Muscle layer of colon (tissue), 2 donors: ENCODE measurements around the gene FNBP1.
"Not testable (repeated sequence)": the region's sequence is repeated elsewhere in the genome, so short reads cannot be mapped to it uniquely, and the experiment has no call there.

Source experiments
- H3K27ac ChIP-seq: one replicate; pipeline ENCODE4 v1.7.0; 2013; ENCODE audit warnings: low read depth, mild to moderate bottlenecking, low read length, moderate library complexity
- H3K27me3 ChIP-seq, 2 donors: one replicate each; pipeline ENCODE4 v1.7.0; 2013; ENCODE audit warnings: low read length in 2 of 2, mild to moderate bottlenecking in 2 of 2; ENCODE audit not compliant: insufficient read depth in 2 of 2, control insufficient read depth in 1 of 2
- H3K36me3 ChIP-seq: one replicate; pipeline ENCODE4 v1.7.0; 2013; ENCODE audit warnings: mild to moderate bottlenecking, low read length; ENCODE audit not compliant: insufficient read depth
- H3K4me1 ChIP-seq: one replicate; pipeline ENCODE4 v1.7.0; 2013; ENCODE audit warnings: mild to moderate bottlenecking, low read length; ENCODE audit not compliant: insufficient read depth
- H3K4me3 ChIP-seq, 2 donors: one replicate each; pipeline ENCODE4 v1.7.0; 2013; ENCODE audit warnings: low read length in 2 of 2, low read depth in 1 of 2, mild to moderate bottlenecking in 1 of 2, moderate library complexity in 1 of 2
- H3K9ac ChIP-seq: one replicate; pipeline ENCODE4 v1.7.0; 2013; ENCODE audit warnings: low read length
- H3K9me3 ChIP-seq: one replicate; pipeline ENCODE4 v1.7.0; 2013; ENCODE audit warnings: mild to moderate bottlenecking, low read length
- donor health status: abdominal sarcoma.
- donor health status: Adenocarcinoma of cecum.

Gene FNBP1

GRCh38 chr9:129962451-129962864, 80.5 kb downstream of the FNBP1 start:
- H3K27me3 ChIP-seq = no peaks in the 10 kb centered on the region
- H3K36me3 ChIP-seq = peaks cover 13% of the 10 kb centered on the region
- H3K4me1 ChIP-seq = peaks cover 58% of the 10 kb centered on the region
- peak overlapping the region; percentile 91 for H3K9ac ChIP-seq
- H3K9me3 ChIP-seq = no peaks in the 10 kb centered on the region
- H3K4me3 ChIP-seq = peak overlapping the region; percentile 62 to 68
- peak overlapping the region; percentile 96 for H3K27ac ChIP-seq

GRCh38 chr9:129958796-129959195, 84.2 kb downstream of the FNBP1 start:
- H3K27ac ChIP-seq = peak overlapping the region; percentile 24
- H3K4me3 ChIP-seq = no peak overlapping the region
- H3K9ac ChIP-seq = no peak overlapping the region
- peaks cover 39% of the 10 kb centered on the region for H3K4me1 ChIP-seq
- no peaks in the 10 kb centered on the region for H3K27me3 ChIP-seq
- H3K36me3 ChIP-seq = peaks cover 30% of the 10 kb centered on the region
- H3K9me3 ChIP-seq = no peaks in the 10 kb centered on the region

DNA sequence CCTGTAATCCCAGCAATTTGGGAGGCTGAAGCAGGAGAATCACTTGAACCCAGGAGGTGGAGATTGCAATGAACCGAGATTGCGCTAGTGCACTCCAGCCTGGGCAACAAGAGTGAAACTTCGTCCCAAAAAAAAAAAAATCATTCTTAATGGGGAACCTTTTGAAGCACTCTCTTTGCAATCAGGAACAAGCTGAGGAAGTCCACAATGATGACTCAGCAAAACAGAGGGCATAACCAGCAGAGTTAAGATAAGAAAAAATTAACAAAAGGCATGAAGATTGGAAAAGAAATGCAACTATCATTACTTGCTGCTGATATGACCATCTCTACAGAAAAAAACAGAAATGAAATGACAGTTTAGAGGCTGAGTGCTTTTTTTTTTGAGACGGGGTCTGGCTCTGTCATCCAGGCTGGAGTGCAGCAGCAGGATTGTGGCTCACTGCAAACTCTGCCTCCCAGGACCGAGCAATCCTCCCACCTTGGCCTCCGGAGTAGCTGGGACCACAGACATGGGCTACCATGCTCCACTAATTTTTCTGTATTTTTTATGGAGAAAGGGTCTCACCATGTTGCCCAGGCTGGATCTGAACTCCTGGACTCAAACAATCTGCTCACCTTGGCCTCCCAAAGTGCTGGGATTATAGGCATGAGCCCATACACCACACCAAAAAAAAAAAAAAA, 88.0 kb downstream of the FNBP1 start:
- H3K27me3 ChIP-seq = no peaks in the 10 kb centered on the region
- no peak overlapping the region for H3K27ac ChIP-seq
- H3K4me1 ChIP-seq = peaks cover 20% of the 10 kb centered on the region

DNA sequence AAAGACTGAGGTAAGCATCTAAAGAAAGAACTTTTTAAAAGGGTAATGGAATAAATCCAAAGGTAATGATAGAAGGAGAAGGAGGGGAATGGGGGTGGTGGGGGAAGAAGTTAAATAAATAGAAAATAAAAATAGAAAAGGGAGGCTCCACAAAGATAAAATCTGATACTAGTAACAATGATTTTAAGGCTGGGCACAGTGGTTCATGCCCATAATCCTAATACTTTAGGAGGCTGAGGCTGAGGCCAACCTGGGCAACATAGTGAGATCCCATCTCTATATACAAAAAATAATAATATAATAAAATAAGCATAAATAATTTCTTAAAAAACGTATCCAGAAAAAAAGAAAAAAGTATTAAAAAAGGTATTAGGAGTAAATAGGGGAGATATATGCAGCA, 89.3 kb downstream of the FNBP1 start:
- Histone ChIP-seq H3K4me1 (peaks cover 32% of the 10 kb centered on the region), H3K4me3 (no peak overlapping the region), H3K27me3 (no peaks in the 10 kb centered on the region), H3K9ac (no peak overlapping the region), H3K36me3 (peaks cover 51% of the 10 kb centered on the region), H3K9me3 (no peaks in the 10 kb centered on the region), H3K27ac (no peak overlapping the region)

More for the DNA sequence above, 88.0 kb downstream of the FNBP1 start:
- peaks cover 42% of the 10 kb centered on the region for H3K36me3 ChIP-seq
- H3K9me3 ChIP-seq = no peaks in the 10 kb centered on the region
- no peak overlapping the region for H3K9ac ChIP-seq
- no peak overlapping the region for H3K4me3 ChIP-seq

DNA sequence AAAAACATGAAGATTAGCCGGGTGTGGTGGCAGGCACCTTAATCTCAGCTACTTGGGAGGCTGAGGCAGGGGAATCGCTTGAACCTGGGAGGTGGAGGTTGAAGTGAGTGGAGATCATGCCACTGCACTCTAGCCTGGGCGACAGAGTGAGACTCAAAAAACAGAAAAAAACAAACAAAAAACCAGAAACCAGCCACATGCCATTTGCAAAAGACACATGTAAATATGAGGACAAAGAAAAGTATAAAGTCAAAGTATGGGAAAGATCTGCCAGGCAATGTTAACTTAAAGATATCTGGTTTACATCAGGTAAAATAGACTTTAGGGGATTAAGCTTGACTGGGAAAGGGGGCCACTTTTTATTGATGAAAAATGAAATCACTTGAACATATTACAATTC, 90.7 kb downstream of the FNBP1 start:
- Histone ChIP-seq H3K4me1 (peaks cover 32% of the 10 kb centered on the region), H3K9me3 (no peaks in the 10 kb centered on the region), H3K27me3 (no peaks in the 10 kb centered on the region), H3K36me3 (peaks cover 41% of the 10 kb centered on the region), H3K9ac (no peak overlapping the region), H3K27ac (no peak overlapping the region), H3K4me3 (no peak overlapping the region)

GRCh38 chr9:129949821-129950220, 93.2 kb downstream of the FNBP1 start:
- no peaks in the 10 kb centered on the region for H3K9me3 ChIP-seq
- peak overlapping the region; percentile 7 for H3K9ac ChIP-seq
- H3K27me3 ChIP-seq = no peaks in the 10 kb centered on the region
- peak overlapping the region; percentile 20 for H3K27ac ChIP-seq
- peaks cover 21% of the 10 kb centered on the region for H3K36me3 ChIP-seq
- no peak overlapping the region for H3K4me3 ChIP-seq
- H3K4me1 ChIP-seq = peaks cover 38% of the 10 kb centered on the region

- peak overlapping the region; percentile 45 for H3K27ac ChIP-seq
- peaks cover 44% of the 10 kb centered on the region for H3K4me1 ChIP-seq
- H3K9ac ChIP-seq, H3K27me3 ChIP-seq, H3K4me3 ChIP-seq, H3K9me3 ChIP-seq: not testable (repeated sequence)
- peaks cover 20% of the 10 kb centered on the region for H3K36me3 ChIP-seq
These were observed 94.4 kb downstream of the FNBP1 start for GRCh38 chr9:129948626-129949025.

DNA sequence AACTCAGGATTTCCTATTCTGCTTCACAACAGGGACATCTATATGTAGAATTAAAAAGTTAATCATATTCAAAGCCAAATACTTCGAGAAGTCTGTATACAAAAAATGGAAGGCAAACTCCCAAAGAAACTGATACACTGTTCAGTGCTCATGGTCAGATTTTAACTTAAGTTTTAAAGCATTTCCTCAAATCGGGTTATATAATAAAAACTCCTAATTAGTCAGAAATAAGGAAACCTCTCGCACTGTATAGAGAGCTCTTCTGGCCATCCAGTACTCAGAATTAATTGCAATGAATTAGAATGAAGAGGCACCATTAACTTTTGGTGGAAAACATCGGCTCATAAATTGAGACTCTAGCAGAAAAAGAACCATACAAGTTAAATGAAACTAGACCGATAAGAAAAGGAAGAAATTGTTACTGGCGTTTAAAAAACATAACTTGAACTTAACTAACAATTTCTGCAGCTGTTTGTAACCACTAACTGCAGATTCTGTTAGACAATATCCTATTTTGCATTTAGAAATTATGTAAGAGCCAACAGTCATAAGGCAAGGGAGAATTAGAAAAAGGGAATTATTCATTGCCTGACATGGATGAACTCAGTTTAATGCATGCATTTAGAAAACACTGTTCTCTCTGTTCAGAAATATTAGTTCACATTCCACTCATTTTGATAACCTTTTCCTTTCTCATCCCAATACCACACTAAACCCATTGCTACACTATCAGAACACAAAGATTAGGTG, 96.6 kb downstream of the FNBP1 start:
- peak overlapping the region; percentile 87 for H3K27ac ChIP-seq
- H3K4me1 ChIP-seq = peaks cover 44% of the 10 kb centered on the region
- no peaks in the 10 kb centered on the region for H3K27me3 ChIP-seq
- no peaks in the 10 kb centered on the region for H3K9me3 ChIP-seq
- peaks cover 9% of the 10 kb centered on the region for H3K36me3 ChIP-seq
- no peak overlapping the region for H3K9ac ChIP-seq
- H3K4me3 ChIP-seq = no peak overlapping the region

DNA sequence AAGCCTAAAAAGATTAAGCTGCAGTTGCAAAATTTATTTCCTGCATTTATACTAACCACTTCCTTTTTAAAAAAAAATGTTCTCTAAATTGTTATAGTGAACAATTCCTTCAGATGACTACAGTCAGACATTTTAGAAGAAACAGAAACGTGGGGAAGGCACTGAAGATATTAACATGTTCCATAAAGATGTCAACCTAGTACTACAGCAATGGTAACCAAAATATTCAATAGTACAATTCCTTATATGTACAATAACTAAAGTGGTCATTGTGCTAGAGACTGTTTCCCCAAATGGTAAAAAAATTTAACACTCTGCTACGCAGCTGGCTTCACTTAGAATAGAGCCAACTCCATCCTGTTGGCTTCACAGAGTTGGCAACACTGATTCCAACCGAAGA, 97.7 kb downstream of the FNBP1 start:
- Histone ChIP-seq H3K27ac (peak overlapping the region; percentile 87), H3K27me3 (no peaks in the 10 kb centered on the region), H3K9ac (no peak overlapping the region), H3K36me3 (peaks cover 9% of the 10 kb centered on the region), H3K9me3 (no peaks in the 10 kb centered on the region), H3K4me1 (peaks cover 40% of the 10 kb centered on the region), H3K4me3 (no peak overlapping the region)

DNA sequence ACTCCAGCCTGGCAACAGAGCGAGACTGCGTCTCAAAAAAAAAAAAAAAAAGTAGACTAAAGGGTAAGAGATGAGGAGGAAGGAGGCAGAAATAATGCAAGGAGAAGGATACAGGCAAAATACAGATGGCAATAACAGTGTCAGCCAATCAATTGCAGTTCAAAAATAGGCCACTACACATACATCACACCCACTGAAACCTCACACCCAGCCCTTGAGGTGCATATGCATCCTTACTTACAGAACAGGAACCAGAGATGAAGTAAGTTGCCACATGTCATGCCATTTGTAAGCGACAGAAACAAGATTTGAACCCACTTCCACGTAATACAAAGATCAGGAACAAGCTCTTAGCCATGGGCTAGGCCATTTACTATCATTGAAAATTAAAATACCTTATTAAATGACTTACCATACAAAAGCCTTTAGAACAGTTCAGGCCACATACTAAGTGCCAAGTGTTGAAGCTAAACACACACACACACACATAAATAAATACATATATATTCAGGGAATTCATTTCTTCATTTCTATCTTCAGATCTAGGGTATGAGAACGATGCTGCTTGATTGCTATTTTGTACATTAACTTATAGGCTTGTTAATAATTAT, 98.4 kb downstream of the FNBP1 start:
- no peaks in the 10 kb centered on the region for H3K27me3 ChIP-seq
- no peak overlapping the region for H3K4me3 ChIP-seq
- peaks cover 32% of the 10 kb centered on the region for H3K4me1 ChIP-seq
- H3K27ac ChIP-seq = peak overlapping the region; percentile 87
- peaks cover 5% of the 10 kb centered on the region for H3K36me3 ChIP-seq
- no peak overlapping the region for H3K9ac ChIP-seq
- no peaks in the 10 kb centered on the region for H3K9me3 ChIP-seq

- H3K36me3 ChIP-seq = no peaks in the 10 kb centered on the region
- H3K9ac ChIP-seq = no peak overlapping the region
- no peak overlapping the region for H3K4me3 ChIP-seq
- no peaks in the 10 kb centered on the region for H3K9me3 ChIP-seq
- peak overlapping the region; percentile 8 for H3K27ac ChIP-seq
- H3K27me3 ChIP-seq = no peaks in the 10 kb centered on the region
- H3K4me1 ChIP-seq = peaks cover 36% of the 10 kb centered on the region
These were observed 103.6 kb downstream of the FNBP1 start for GRCh38 chr9:129939431-129939830.
